ENCODE results near the gene FAM25C.
"Not testable (repeated sequence)": the region's sequence is repeated elsewhere in the genome, so short reads cannot be mapped to it uniquely, and the experiment has no call there.

Gene FAM25C
- total RNA-seq = 0 reads per million in 2 donors

DNA sequence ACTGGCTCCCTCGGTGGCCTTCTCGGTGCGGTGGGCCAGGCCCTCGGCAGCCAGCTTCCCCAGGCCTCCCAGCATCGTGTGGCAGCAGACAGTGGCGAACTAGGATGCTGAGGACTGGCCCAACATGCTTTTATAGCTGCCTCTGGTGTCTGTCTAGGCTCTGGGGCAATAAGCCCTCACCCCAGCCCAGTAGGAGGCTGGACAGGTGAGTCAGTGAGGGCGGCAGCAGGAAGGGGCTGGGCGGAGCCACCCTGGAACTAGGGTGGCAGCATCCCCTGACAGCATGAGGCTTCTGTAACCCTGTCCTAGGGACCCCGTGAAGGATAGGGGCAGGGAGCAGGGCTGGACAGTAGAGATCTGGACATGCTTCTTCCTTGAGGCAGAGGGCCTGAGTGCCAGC is at the start of gene FAM25C:
Gene FAM25C (minus strand): TSS at position 101 of the 400 bp plus-strand sequence. CDS start 26 bp downstream, at position 75.
- not testable (repeated sequence) for DNase-seq

DNA sequence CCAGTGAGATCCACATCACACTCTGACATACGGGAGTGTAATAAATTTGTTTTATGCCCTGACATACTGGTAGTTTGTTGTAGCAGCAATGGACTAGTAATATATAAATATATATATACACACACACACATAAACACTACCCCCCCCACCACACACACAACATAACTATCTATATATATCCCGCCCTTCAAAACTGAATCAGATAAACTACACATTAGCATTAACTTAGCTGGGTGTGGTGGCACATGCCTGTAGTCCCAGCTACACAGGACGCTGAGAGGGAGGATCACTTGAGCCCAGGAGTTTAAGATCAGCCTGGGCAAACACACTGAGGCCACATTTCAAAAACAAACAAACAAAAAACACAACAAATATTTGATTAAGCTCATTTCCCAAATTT is 45.0 kb upstream of the FAM25C start:
- DNase-seq = not testable (repeated sequence)

DNA sequence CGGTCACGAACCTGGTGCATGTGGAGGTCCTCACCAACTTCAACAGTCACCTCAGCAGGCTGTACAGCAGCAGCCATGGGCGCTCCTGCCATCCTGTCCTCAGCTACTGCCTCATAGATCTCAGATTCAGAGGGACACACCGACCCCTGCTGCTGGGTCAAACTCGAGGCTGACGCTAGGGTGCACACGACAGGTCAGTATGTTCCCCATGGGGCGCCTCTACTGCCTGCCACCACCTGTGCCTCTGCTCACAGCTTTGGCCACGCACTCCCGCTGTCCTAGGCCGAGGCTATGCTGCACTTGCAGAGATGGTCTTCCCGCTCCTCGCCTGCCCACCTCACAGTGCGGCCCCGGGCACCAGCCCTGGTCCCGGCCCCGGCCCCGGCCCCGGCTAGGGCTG is 31.8 kb upstream of the FAM25C start:
- DNase-seq = not testable (repeated sequence)

DNA sequence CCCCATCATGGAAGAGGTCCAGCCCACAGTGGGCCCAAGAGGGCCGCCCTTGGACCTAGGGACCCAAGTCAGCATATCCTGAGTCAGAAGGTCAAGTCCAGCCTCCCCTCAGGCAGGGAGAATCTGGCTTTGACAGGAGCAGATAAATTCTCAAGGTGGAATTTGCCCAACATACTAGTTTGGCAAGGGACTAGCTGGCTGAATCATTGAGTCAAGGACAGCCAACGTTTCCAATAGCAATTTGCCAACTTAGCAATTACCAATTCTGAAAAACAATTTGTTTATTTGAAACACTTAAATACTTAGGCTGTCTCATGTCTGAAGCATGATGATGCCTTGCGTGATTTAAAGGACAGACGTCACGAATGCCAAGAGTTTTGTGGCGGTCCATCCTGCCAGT is 2.7 kb upstream of the FAM25C start:
- not testable (repeated sequence) for DNase-seq

DNA sequence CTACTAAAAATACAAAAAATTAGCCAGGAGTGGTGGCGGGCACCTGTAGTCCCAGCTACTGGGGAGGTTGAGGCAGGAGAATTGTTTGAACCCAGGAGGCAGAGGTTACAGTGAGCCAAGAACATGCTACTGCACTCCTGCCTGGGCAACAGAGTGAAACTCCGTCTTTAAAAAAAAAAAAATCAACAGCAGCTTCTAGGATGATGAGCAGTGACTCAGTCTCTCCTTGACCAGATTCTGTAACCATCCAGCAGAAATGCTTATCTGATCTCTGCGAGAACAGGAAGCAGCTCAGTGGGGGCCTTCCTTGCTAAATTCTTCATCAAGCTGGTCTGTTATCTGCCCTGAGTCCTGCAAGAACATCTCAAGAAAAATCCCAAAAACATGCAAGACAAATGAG is 5.5 kb downstream of the FAM25C start:
- not testable (repeated sequence) for DNase-seq

DNA sequence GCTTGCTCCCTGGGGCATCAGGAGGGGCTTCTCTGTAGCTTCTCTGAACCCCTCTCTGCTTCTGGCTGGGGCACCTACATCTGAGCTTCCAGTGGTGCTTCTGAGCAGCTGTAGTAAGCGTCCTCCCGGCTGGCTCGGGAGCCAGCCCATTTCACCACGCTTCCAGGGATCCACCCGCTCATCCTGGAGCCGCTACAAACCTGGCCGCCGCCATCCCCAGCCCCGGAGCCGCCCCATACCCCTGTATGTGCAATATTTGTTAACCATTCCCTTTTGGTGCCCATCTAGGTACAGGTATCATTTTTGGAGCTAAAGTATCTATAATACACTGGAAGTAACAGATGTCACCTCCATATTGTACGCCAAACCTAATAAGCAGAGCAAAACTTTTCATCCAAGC is 7.0 kb downstream of the FAM25C start:
- DNase-seq = not testable (repeated sequence)

DNA sequence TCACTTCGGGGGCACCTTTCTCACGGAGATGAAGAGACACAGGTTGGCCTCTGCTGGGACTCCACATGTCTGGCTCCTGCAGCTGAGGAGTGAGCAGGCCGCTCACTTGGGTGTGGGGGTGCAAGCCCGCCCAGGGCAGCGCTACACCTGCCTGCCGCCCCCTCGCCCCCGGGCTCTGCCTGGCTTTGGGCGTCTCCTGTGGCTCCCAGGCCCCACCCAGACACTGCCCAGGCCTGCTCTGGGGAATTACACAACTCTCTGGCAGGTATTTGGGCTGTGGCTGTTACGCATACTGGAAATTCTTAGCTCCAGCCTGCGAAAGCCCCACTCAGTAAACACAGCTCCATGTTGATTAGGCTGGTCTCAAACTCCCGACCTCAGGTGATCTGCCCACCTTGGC is 7.9 kb downstream of the FAM25C start:
- not testable (repeated sequence) for DNase-seq

DNA sequence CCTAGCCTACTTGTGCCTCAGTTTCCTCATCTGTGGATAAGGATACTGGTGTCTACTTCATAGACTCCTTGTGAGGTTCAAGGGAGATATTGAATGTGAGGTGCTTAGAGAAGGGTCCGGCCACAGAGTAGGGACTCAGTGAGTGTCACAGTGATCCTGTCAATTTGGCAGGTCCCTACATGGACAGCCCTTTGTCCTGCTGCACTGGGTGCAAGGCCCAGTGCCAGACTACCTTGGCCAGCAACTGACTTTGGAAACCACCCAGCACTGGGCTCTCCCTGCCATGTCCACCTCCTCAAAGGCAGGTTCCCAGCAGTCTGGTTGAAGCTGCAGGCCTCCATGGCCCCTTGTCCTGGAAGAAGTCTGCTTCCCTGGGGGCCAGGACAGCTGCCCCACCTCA is 9.5 kb downstream of the FAM25C start:
- DNase-seq = not testable (repeated sequence)

DNA sequence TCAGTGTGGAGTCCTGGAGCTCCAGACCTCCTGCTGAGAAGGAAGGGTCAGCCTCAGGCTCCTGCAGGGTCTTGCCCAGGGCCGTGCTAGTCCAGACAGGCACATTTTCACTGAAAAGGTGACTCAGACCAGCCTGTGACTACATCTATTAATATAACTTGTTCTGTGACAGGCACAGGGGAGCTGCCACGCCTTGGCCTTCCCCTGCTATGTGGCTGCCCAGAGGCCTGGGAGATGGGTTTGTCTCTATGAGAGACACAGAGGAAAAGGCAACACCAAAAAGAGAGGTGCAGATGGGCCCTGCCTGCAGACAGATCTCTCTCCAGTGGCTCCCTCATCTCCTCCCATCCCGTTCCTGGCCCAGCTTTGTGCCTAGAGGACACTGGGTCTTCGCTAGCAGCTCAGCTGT is 10.0 kb downstream of the FAM25C start:
- not testable (repeated sequence) for DNase-seq

DNA sequence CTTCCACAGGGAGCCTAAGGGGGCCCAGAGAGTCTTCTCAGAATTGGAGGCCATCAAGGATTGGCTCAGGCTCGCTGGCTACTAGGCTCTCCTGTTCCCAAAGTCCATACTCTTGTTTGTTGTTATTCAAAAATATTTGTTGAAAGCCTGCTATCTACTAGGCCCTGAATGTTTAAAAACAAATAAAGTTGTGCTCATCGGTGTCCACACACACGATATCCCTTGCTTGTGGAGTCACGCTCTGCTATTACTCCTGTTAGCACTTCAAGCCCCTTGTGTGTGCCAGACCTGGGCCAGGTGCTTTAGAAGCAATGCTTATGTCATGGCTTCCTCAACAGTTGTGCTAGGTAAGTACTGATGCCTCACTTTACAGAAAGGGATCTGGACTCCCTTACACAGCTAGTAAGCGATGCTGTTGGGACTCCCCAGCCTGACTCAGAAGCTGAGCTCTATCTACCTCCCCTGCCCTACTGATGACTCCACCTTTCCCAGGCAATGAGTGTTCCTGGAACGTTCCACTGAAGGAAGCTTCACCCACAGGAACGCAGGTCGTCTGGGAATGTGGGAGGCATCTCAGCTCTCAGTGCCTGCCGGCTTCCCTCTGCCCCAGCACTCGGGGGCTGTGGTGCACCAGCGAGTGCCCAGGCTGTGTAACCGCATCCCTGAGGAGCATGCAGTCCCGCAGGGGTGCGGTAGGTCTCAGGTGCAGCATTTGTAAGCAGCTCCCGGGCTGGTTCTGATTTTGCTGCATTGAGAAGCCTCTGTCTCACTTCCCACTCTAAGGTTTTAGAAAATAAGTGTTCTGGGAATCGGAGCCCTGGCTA is 10.7 kb downstream of the FAM25C start:
- not testable (repeated sequence) for DNase-seq

DNA sequence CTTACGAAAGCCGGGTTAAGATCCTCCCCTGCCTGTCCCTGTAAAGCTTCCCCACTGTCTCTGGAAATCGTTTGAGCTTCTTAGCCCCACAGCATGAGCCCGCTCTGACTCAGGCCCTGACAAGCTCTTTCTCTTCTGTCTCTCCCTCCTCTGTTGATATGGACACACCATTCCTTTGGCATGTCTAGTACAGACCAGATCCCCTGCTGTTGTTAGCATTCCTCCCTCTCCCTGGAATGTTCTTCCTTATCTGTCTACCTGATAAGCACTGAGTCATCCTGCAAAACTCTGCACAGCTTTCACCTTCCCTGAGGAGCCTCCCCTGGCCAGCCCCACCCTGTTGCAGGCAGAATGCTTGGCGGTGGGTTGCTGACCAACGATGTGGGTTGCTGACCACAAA is 11.6 kb downstream of the FAM25C start:
- not testable (repeated sequence) for DNase-seq

DNA sequence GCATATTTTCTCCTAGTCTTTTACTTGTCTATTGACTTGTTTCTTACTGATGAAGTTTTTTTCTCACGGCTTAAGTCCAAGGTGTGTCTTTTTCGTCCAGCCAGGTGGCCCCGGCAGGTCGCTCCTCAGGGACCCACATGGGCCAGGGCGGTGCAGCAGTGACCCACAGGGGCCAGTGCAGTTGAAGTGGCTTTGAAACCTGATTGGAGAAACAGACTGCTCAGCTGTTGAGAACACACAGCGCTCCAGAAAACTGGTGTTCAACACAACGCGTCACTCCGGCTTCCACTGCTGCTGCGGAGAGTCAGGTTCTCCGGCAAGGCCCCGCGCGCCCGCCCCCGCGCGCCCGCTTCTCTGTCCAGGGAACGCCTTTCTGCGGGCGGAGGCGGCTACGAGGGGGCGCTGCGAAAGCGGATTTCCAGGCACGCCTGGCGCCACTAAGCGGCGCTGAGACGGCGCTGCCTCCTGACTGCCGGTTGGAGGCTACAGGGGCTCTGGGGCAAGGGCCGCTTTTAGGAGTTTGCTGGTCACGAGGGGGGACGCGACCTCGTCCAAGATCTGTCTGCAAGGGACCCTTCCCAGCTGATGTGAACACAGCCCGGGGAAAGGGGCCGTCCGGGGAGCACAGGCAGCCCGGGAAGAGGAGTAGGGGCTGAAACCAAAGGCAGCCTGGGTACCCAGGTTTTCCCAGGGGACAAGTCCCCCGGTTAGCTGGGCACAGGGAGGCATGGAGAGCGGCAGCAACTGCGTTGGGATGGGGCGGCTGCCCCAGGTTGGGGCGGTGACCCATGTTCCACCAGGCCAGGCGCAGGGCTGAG is 13.0 kb downstream of the FAM25C start:
- DNase-seq = not testable (repeated sequence)

DNA sequence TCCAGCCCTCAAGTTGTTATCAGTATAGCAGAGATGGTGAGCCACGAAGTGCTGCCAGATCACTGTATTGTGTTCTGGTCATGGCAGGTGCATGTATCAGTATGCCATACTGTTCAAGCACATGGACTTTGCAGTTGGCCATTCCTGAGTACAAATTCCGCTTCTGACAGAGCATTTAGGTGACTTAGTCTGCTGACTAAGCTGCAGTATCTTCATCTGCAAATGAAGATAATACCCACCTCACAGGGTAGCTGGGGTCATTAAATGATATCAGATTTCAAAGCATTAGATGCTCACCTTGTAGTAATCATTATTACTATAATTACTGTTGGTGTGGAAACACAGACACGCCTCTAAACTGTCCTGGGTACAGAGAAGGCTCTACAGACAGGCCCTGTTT is 24.2 kb downstream of the FAM25C start:
- not testable (repeated sequence) for DNase-seq

DNA sequence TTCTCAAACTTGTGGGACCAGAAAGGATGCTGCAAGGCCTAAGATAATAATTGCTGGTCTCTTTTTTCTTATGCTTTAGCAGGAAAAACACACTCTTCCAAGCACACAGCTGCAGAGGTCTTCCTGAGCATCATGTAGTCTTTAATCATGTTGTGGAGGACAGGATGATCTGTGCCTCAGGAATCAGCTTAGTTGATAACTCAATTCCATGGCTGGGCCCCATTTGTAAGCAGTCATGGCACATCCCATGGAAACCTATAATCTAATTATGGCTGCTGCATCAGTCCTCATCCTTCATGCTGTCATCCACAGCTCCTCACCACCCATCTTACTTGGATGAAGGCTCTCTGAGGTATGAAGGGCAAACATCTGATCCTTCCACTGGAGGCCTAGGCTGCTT is 26.5 kb downstream of the FAM25C start:
- DNase-seq = not testable (repeated sequence)

DNA sequence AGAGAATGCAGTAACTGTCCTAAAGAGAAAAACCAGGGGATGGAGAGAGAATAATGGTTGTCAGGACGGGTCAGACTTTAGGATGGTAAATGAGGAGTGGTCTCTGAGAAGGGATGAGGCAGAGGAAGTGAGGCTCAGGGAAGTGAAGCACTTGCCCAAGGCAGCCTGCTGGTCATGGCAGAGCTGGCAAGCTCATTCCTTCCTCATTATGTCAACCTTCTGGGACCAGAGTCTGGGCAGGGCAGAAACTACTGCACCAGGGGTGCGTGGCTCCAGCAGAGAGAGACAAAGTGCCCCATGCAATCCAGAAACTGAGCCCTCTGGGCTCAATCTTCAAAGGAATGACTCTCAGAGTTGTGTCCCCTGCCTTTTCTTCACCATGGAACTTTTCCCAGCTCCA is 27.5 kb downstream of the FAM25C start:
- not testable (repeated sequence) for DNase-seq

DNA sequence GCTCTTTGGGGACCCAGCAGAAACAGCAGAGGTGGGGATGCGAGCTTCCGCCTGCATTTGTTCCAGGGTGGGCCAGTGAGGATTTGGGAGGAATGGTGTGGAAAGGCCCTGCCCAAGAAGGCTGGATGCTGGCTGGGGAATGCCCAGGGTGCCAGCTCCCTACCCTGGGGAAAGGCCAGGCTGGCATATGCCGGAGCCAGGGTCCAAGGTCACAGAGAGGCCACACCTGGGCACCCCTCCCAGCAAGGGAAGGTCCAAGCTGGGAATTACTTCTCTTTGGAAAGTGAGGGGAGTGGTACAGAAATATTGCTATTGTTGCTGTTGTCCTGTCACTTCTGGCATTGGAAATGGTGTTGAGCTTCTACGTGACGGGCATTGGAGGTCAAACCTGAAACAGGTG is 28.0 kb downstream of the FAM25C start:
- not testable (repeated sequence) for DNase-seq

DNA sequence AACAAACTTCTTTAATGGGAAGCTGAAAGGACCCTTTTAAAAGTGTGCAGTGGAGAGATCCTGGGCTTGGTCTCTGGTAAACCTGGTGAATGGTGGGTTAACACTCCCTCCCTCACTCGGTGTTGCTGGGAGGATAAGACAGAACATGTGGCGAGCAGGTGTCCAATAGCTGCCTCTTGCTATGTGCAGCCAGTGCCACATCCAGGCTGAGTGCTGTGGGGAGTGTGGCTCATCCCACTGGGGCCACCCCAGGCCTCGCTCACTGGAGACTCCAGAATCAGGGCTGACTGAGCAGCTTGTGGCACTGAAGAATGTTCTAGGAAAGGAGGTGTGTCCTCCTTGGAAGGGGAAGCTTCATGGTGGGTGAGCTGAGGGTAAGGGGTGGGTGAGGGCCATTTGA is 29.5 kb downstream of the FAM25C start:
- not testable (repeated sequence) for DNase-seq

DNA sequence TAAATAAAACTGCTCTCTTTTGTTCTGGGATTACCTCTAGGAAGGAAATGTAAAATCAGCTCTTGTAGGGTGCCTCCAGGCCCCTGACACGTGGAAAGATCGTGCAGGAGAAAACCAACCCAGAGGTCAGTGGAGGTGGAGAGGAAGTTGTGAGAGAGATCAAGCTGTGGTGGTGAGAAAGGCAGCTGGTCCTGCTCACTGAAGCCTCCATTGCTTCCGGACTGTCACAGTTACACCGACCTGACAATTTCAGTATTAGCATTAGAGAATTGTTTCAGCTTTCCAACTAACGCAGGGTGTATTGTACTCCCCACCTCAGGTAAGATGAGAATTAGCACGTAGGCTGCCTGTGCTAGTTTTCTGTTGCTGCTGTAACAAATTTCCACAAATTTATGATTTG is 30.6 kb downstream of the FAM25C start:
- DNase-seq = not testable (repeated sequence)

DNA sequence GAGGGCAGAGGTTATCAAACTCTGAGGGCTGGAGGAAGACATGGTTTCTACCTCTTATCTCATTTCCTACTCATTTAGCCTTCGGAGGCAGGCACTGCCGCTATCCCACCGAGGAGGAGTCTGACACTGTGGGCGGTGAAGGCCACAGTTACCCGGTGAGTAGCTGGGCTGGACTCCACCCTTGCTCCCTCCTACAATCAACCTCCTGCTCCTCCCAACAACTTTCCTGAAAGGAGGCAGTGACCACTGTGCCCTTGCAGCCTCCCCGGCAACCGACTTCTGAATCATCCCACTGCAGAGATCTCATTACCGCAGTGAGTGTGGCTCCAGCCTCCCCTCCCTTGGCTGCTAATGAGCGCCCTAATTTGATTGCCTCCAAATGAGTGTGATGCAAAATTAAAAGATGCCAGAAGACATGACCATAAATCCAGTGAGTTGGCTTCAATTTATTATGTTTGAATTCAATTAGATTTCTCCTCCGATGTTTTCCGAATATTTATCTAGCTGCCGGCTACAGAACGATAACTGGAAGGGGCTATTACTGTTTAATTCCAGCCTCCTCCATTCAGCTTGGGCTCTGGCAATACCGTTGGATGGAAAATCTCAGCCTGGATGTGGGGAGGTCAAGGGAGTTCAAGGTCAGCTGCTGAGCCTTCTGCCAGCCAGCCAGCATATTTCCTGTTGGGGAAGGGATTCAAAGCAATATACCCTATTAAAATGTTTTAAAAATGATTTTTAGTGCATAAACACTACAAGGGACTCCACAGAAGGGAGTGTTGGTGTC is 35.1 kb downstream of the FAM25C start:
- DNase-seq = not testable (repeated sequence)

DNA sequence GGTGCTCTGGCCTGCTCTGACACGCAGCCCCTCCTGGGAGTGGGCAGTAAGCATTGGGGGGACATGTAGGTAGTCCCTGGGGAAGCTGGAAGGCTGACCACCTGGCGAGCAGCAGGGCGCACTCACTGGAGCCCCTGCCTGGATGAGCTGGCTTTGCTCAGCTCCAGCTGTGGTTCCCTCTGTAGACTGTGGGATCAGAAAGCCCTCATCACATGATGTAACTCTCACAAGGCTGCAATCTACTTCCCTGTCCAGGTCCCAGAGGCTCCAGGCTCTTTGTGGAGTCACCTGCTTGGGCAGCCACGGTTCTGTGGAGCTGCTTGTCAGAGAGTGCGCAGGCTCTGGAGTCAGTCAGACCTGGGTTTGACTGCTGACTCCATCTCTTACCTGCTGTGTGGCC is 36.8 kb downstream of the FAM25C start:
- DNase-seq = not testable (repeated sequence)

DNA sequence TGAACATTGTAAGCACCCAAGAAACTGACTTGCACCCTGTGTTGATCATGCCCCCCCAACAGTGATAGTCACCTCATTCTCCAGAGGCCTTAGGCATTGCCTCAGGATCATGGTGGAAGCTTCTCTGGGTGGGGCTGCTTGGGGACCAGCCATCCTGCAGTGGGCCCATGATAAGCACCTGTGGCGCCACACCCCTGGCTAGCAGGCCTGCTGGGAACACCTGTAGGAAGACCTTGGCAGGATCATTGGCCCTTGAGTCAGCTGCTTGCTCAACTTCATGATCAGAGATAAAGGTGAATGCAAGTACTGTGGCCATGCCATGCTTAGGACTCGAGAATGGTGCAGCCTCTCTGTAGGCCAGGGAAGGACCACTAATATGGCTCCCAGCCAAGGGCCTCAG is 38.9 kb downstream of the FAM25C start:
- DNase-seq = not testable (repeated sequence)

DNA sequence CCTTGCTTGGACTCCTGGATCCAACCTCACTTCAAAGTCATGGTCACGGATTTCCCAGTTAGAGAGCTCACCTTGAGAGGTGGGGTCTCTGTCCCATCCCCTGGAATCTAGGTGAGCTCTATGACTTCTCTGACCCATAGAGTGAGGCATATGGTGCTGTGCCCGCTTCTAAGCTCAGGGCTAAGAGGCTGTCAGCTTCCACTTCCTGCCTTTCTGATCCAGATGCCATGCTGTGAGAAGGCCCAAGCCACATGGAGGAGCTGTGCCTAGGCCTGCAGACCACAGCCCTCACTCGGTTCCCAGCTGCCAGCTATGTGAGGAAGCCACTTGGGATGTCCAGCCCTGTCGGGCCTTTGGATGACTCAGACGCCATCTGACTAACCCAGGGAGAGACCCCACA is 39.9 kb downstream of the FAM25C start:
- not testable (repeated sequence) for DNase-seq

DNA sequence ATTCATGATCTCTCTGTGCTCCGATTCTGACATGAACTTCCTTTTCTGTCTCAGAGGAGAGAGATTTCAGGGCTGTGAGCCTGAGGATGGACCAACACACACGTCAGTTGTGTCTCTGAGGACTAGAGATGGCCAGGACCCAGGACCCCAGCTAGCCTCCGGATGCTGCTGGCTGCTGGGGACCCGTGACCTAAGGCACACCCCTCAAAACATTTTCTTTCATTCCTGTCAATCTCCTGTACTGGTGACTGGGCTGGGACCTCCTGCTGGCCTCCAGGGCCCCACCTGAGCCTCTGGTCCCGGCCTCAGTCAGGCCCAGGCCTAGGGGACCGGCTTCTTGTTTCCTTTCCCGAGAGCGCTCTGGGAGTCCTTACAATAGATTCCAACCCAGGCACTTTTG is 42.4 kb downstream of the FAM25C start:
- not testable (repeated sequence) for DNase-seq
